Fibroblast of lung (primary cell): ENCODE data around the gene TPPP3.

Experiments used
- CTCF ChIP-seq, 2 donors: IDR thresholded peaks in 1 of 2; conservative IDR thresholded peaks in 1 of 2; 1 replicate in 1 of 2; 2 replicates in 1 of 2; pipeline ENCODE4 v1.5.1; 2011 to 2012; ENCODE audit warnings: low read length in 2 of 2, control low read depth in 1 of 2, inconsistent platforms in 1 of 2, low read depth in 1 of 2, mild to moderate bottlenecking in 1 of 2
- EZH2 ChIP-seq: IDR thresholded peaks from 2 replicates; pipeline ENCODE4 v1.5.1; 2012; ENCODE audit warnings: low read length, control low read depth, mild to moderate bottlenecking; ENCODE audit errors: missing control alignments

GRCh38 chr16:67409631-67410030, 16.3 kb upstream of the TPPP3 start:
- TF ChIP-seq CTCF (conservative IDR thresholded peaks at IDR 0.05 in 1 of 2, IDR thresholded peaks at IDR 0.05 in 1 of 2; ENCODE audit: low read depth in 1 of 2, low read length in 2 of 2) = no peak
- no peak for TF ChIP-seq EZH2
